Measurements from ENCODE around the gene RASA3. TPM values are rescaled to one million over a fixed set of nuclear protein-coding genes. Genes with fewer than 3 reads are reported as not detected.
A peak's percentile ranks its signal among the peaks of the same experiment; 100 is the strongest.

RASA3 gene
- total RNA-seq, 1 experiment from 2014 or later, result 0.26 TPM

GRCh38 chr13:113973218-113974164, 158.9 kb downstream of the RASA3 start, which contains the start of gene C13orf46:
C13orf46 (minus strand) TSS chr13:113974076; CDS start chr13:113973997, 79 bp downstream.
- Mint-ChIP-seq H3K4me3 (ENCODE audit: low read depth, unreplicated experiment) (no peak within 1 kb of the TSS), H3K27ac (ENCODE audit: unreplicated experiment) (no peak within 1 kb of the TSS), H3K9me3 (ENCODE audit: low read depth, unreplicated experiment) (no peaks in the 10 kb centered on the region), H3K36me3 (ENCODE audit: insufficient read depth, unreplicated experiment) (no peaks in the 10 kb centered on the region), H3K27me3 (ENCODE audit: unreplicated experiment) (no peaks in the 10 kb centered on the region), H3K4me1 (ENCODE audit: low read depth, unreplicated experiment) (no peaks in the 10 kb centered on the region)
- DNase-seq, result no peak
- no peak for TF ChIP-seq CTCF (IDR thresholded peaks at IDR 0.05; ENCODE audit: unreplicated experiment)
- intact Hi-C loops (cut with micrococcal nuclease; ENCODE audit: unreplicated experiment), result no loop called here
- CTCF ChIA-PET, result no interaction called here
- no TSS peak for BruUV-seq (replicated peaks)

- BruUV-seq (replicated peaks), result no TSS peak
- intact Hi-C loops (cut with micrococcal nuclease; ENCODE audit: unreplicated experiment), result no loop called here
- no peak overlapping the region for H3K4me3 Mint-ChIP-seq (ENCODE audit: low read depth, unreplicated experiment)
- CTCF ChIA-PET, result no interaction called here
- DNase-seq, result no peak
- no peak overlapping the region for H3K27ac Mint-ChIP-seq (ENCODE audit: unreplicated experiment)
- no peaks in the 10 kb centered on the region for H3K36me3 Mint-ChIP-seq (ENCODE audit: insufficient read depth, unreplicated experiment)
- H3K27me3 Mint-ChIP-seq (ENCODE audit: unreplicated experiment), result no peaks in the 10 kb centered on the region
- no peaks in the 10 kb centered on the region for H3K9me3 Mint-ChIP-seq (ENCODE audit: low read depth, unreplicated experiment)
- H3K4me1 Mint-ChIP-seq (ENCODE audit: low read depth, unreplicated experiment), result no peaks in the 10 kb centered on the region
- no peak for TF ChIP-seq CTCF (IDR thresholded peaks at IDR 0.05; ENCODE audit: unreplicated experiment)
Observed at GRCh38 chr13:113972451-113973217, 159.8 kb downstream of the RASA3 start.

- Mint-ChIP-seq H3K27me3 (ENCODE audit: unreplicated experiment) (no peaks in the 10 kb centered on the region), H3K36me3 (ENCODE audit: insufficient read depth, unreplicated experiment) (no peaks in the 10 kb centered on the region), H3K27ac (ENCODE audit: unreplicated experiment) (no peak overlapping the region), H3K4me3 (ENCODE audit: low read depth, unreplicated experiment) (no peak overlapping the region), H3K4me1 (ENCODE audit: low read depth, unreplicated experiment) (no peaks in the 10 kb centered on the region), H3K9me3 (ENCODE audit: low read depth, unreplicated experiment) (no peaks in the 10 kb centered on the region)
- BruUV-seq (replicated peaks), result no TSS peak
- no peak for TF ChIP-seq CTCF (IDR thresholded peaks at IDR 0.05; ENCODE audit: unreplicated experiment)
- no peak for DNase-seq
- intact Hi-C loops (cut with micrococcal nuclease; ENCODE audit: unreplicated experiment), result no loop called here
- CTCF ChIA-PET, result no interaction called here
Observed at GRCh38 chr13:113971471-113972231, 160.8 kb downstream of the RASA3 start.

GRCh38 chr13:113970810-113971470, 161.5 kb downstream of the RASA3 start:
- intact Hi-C loops (cut with micrococcal nuclease; ENCODE audit: unreplicated experiment), result no loop called here
- H3K27ac Mint-ChIP-seq (ENCODE audit: unreplicated experiment), result no peak overlapping the region
- no peaks in the 10 kb centered on the region for H3K27me3 Mint-ChIP-seq (ENCODE audit: unreplicated experiment)
- DNase-seq, result peak; percentile 9
- BruUV-seq (replicated peaks), result no TSS peak
- no peak for TF ChIP-seq CTCF (IDR thresholded peaks at IDR 0.05; ENCODE audit: unreplicated experiment)
- H3K36me3 Mint-ChIP-seq (ENCODE audit: insufficient read depth, unreplicated experiment), result no peaks in the 10 kb centered on the region
- no peak overlapping the region for H3K4me3 Mint-ChIP-seq (ENCODE audit: low read depth, unreplicated experiment)
- no peaks in the 10 kb centered on the region for H3K9me3 Mint-ChIP-seq (ENCODE audit: low read depth, unreplicated experiment)
- H3K4me1 Mint-ChIP-seq (ENCODE audit: low read depth, unreplicated experiment), result no peaks in the 10 kb centered on the region
- CTCF ChIA-PET, result no interaction called here
